Transverse colon (tissue), 4 donors: Measurements from ENCODE around the gene APOL1. TPM values are rescaled to one million over a fixed set of nuclear protein-coding genes. Genes with fewer than 3 reads are reported as not detected.

Experiments
- DNase-seq: peaks from one replicate; pipeline ENCODE4 v3.0.0-alpha.2; 2019
- H3K27ac ChIP-seq, 4 donors: fragments of 200-600 bp; sonication (generic); 2 replicates each; pipeline ENCODE4 v1.5.1; 2016 to 2018; ENCODE audit warnings: inconsistent platforms in 4 of 4
- H3K27me3 ChIP-seq: fragments of 200-600 bp; sonication (generic); 2 replicates; pipeline ENCODE4 v1.5.1; 2017; ENCODE audit warnings: inconsistent platforms
- H3K36me3 ChIP-seq, 4 donors: fragments of 200-600 bp; sonication (generic); 2 replicates each; pipeline ENCODE4 v1.5.1; 2017 to 2019; ENCODE audit warnings: inconsistent platforms in 4 of 4
- H3K4me1 ChIP-seq, 4 donors: fragments of 200-600 bp; sonication (generic); 2 replicates each; pipeline ENCODE4 v1.5.1; 2017 to 2020; ENCODE audit warnings: inconsistent platforms in 4 of 4
- H3K4me3 ChIP-seq, 4 donors: fragments of 200-600 bp; sonication (generic); 1 replicate in 1 of 4; 2 replicates in 3 of 4; pipeline versions ENCODE4 v1.5.1 to v1.6.1; 2017 to 2019; ENCODE audit warnings: inconsistent platforms in 4 of 4
- H3K9me3 ChIP-seq, 2 donors: fragments of 200-600 bp; sonication (generic); 2 replicates each; pipeline ENCODE4 v1.5.1; 2017 to 2019; ENCODE audit warnings: inconsistent platforms in 2 of 2
- CTCF ChIP-seq, 5 experiments: fragments of 200-600 bp in 3 of 5; fragments of 450-650 bp in 2 of 5; sonication (generic) in 3 of 5; IDR thresholded peaks; 1 replicate in 2 of 5; 2 replicates in 3 of 5; pipeline ENCODE4 v1.5.1; 2016 to 2017; ENCODE audit warnings: antibody characterized with exemption in 5 of 5, inconsistent platforms in 3 of 5, mild to moderate bottlenecking in 2 of 5, moderate library complexity in 1 of 5
- EP300 ChIP-seq: sonication (generic); formaldehyde crosslinking; IDR thresholded peaks from one replicate; pipeline ENCODE4 v1.6.1; 2017; ENCODE audit warnings: antibody characterized with exemption, low read depth
- POLR2A ChIP-seq: fragments of 450-650 bp; IDR thresholded peaks from one replicate; pipeline ENCODE4 v1.6.1; 2016; ENCODE audit warnings: antibody characterized with exemption, mild to moderate bottlenecking, moderate library complexity
- POLR2AphosphoS5 ChIP-seq, 3 donors: sonication (generic); formaldehyde crosslinking; IDR thresholded peaks; one replicate each; pipeline ENCODE4 v1.6.1; 2016; ENCODE audit warnings: antibody characterized with exemption in 3 of 3
- WGBS, 2 donors: methylation state at CpG; one replicate each; pipeline ENCODE4 v1.1.5; 2018; ENCODE audit warnings: low coverage in 1 of 2; 5-methylcytosine and 5-hydroxymethylcytosine counted together
- in situ Hi-C, 4 donors: fragments of 200-750 bp; cut with MboI; loops; one replicate each; pipeline versions ENCODE4 v1.15.0 to v1.15.1; 2017; ENCODE audit warnings: low sequenced_read_pairs in 3 of 4, low pct_ligation_motif_present in 1 of 4, low pct_unique_long_range_greater_than_20kb in 1 of 4
- intact Hi-C: fragments of 100-400 bp; cut with DNase I; formaldehyde crosslinking; loops from one replicate; pipeline ENCODE4 v1.15.1; 2023; ENCODE audit warnings: low total_unique reads
- small RNA-seq, 4 donors: library from RNA; depleted of rRNA; stranded (forward); fragments of <200 nt; gene quantifications; one replicate each; pipeline ENCODE3, GENCODE V24; 2016
- total RNA-seq, 4 donors: library from RNA; depleted of rRNA; stranded (reverse); fragments of >200 nt; gene quantifications; one replicate each; pipeline ENCODE4 v1.1.0, GENCODE V29; 2016

APOL1 gene
- total RNA-seq, 4 donors from 2014 or later = 2.2 to 19.5 (median 14.7) TPM

GRCh38 chr22:36308880-36309279 lies 55.9 kb downstream of the APOL1 start:
- TF ChIP-seq POLR2AphosphoS5 (IDR thresholded peaks at IDR 0.05) (peak in 1 of 3 donors; percentile 39), EP300 (no peak)
- Histone ChIP-seq H3K27me3 (no peaks in the 10 kb centered on the region), H3K4me3 (no peak overlapping the region), H3K9me3 (no peaks in the 10 kb centered on the region), H3K4me1 (peaks cover 0 to 15% (median 9%) of the 10 kb centered on the region in 4 donors), H3K36me3 (peaks cover 0 to 96% (median 45%) of the 10 kb centered on the region in 4 donors), H3K27ac (peak overlapping the region in 3 of 4 donors; percentile 5 to 76 (median 70))
- DNase-seq = no peak
- 90% methylated on average over 17 of the region's 17 CpGs; no CpG with 5 or more reads in 1 of the 2 donors for WGBS, 2 donors
- intact Hi-C loops (no loop called here), in situ Hi-C loops (loop anchor here (5.0 to 10.0 kb wide), 3 partner anchors 156 to 168 kb away; no protein-coding TSS in a partner anchor)

DNA sequence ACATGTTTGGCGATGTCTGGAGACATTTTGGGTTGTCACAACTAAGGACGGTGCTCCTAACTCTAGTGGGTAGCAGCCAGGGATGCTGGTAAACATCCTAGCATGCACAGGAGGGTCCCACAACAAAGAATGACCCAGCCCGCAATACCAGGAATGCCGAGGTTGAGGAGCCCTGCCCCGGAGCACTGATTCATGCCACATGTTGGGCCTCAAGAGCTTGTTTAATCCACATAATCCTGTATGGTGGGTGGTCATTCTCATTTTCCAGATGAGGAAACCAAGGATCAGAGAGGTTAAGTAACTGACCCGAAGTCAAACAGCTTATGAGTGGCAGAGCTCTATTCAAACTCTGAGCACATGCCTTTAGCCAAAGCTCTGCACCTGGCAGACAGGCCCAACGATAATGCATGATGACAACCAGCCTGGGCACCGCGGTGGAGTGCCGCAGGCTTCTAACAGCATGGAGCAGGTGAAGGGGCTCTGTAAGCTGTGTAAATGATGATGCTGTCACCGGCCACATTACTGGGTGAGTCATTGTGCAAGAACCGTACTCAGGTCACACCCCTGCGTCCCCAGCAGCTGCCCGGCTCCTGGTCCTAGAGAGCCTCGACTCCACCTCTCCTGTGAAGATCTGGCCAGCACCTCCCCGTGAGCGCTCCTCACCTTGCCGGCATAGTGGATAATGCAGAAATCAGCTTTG lies 58.6 kb downstream of the APOL1 start:
- TF ChIP-seq EP300 = no peak
- TF ChIP-seq POLR2AphosphoS5 (IDR thresholded peaks at IDR 0.05) = no peak
- TF ChIP-seq CTCF (IDR thresholded peaks at IDR 0.05) = no peak
- DNase-seq = no peak
- H3K36me3 ChIP-seq = peaks cover 0 to 94% (median 46%) of the 10 kb centered on the region in 4 donors
- H3K27ac ChIP-seq = peak overlapping the region in 2 of 4 donors; percentile 3 to 26
- intact Hi-C loops = no loop called here
- H3K9me3 ChIP-seq = no peaks in the 10 kb centered on the region
- H3K27me3 ChIP-seq = no peaks in the 10 kb centered on the region
- in situ Hi-C loops = no loop called here
- no peak overlapping the region for H3K4me3 ChIP-seq
- WGBS, 2 donors = 60 to 74% methylated on average over 1 to 18 of the region's 18 CpGs
- H3K4me1 ChIP-seq = no peaks in the 10 kb centered on the region

- no peak for DNase-seq
- Histone ChIP-seq H3K27me3 (no peaks in the 10 kb centered on the region), H3K36me3 (peaks cover 0 to 95% (median 47%) of the 10 kb centered on the region in 4 donors), H3K9me3 (no peaks in the 10 kb centered on the region), H3K4me1 (no peaks in the 10 kb centered on the region), H3K4me3 (no peak overlapping the region), H3K27ac (peak overlapping the region in 2 of 4 donors; percentile 20 to 51)
- WGBS, 2 donors = 68 to 79% methylated on average over 7 of the region's 7 CpGs
- in situ Hi-C loops (no loop called here), intact Hi-C loops (no loop called here)
- no peak for TF ChIP-seq EP300
- no peak for TF ChIP-seq CTCF (IDR thresholded peaks at IDR 0.05)
- TF ChIP-seq POLR2A = no peak
- no peak for TF ChIP-seq POLR2AphosphoS5 (IDR thresholded peaks at IDR 0.05)
Observed at GRCh38 chr22:36315325-36315724, 62.4 kb downstream of the APOL1 start.

DNA sequence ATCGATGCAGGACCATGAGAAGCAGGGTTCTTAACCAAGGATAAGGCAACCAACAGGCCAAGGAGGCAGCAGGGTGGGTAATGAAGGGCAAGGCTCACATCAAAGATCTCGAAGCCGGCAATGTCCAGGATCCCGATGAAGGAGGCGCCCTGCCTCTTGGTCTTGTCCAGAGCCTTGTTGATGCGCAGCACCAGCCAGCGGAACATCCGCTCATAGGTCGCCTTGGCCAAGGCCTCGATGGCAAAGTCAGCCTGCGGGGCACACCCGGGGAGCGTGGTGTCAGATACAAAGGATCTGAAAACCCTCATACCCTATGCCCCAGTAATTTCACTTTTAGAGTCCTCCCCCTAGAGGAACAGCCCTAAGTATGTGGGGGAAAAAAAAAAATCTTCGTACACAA lies 63.5 kb downstream of the APOL1 start:
- Histone ChIP-seq H3K9me3 (no peaks in the 10 kb centered on the region), H3K27me3 (no peaks in the 10 kb centered on the region), H3K27ac (peak overlapping the region in 3 of 4 donors; percentile 24 to 99 (median 94)), H3K36me3 (peaks cover 0 to 95% (median 48%) of the 10 kb centered on the region in 4 donors), H3K4me1 (no peaks in the 10 kb centered on the region), H3K4me3 (no peak overlapping the region)
- intact Hi-C loops (no loop called here), in situ Hi-C loops (no loop called here)
- 86 to 95% methylated on average over 5 to 14 of the region's 14 CpGs for WGBS, 2 donors
- TF ChIP-seq POLR2AphosphoS5 (IDR thresholded peaks at IDR 0.05) (peak in 2 of 3 donors; percentile 7 to 22), EP300 (no peak)
- no peak for DNase-seq

Small RNA genes within 50 kb of the gene (small RNA-seq; reads per million reads assigned to genes)
- 0 to 0.28 (median 0) reads per million in 4 donors for gene MIR6819

Other genes with a start within 250 kb of the APOL1 start
- gene RBFOX2, start 224.3 kb upstream of the APOL1 start, total RNA-seq = 10 to 100 TPM; 27.3 to 61.1 (median 43.1) TPM
- 10 to 100 TPM in 3 of 4 donors, 1 to 10 TPM in 1; 8.7 to 53.9 (median 19.4) TPM for gene APOL3, start 92.4 kb upstream of the APOL1 start, total RNA-seq
- 1 to 10 TPM in 2 of 4 donors, under 1 TPM in 1, not detected in 1; 0.16 to 9.0 (median 1.8) TPM for gene APOL4, start 51.3 kb upstream of the APOL1 start, total RNA-seq
- gene APOL2, start 13.6 kb upstream of the APOL1 start, total RNA-seq = 100 to 1,000 TPM in 1 of 4 donors, 10 to 100 TPM in 2, 1 to 10 TPM in 1; 3.8 to 142 (median 47.8) TPM
- gene MYH9, start 134.8 kb downstream of the APOL1 start, total RNA-seq = 100 to 1,000 TPM; 385 to 511 (median 460) TPM
- gene TXN2, start 228.5 kb downstream of the APOL1 start, total RNA-seq = 100 to 1,000 TPM in 1 of 4 donors, 10 to 100 TPM in 3; 68.5 to 317 (median 93.3) TPM